ENCODE data around the gene ZACN. TPM values are rescaled to one million over a fixed set of nuclear protein-coding genes. Genes with fewer than 3 reads are reported as not detected.

Gene ZACN
- total RNA-seq, 1 donor from 2014 or later: not detected

DNA sequence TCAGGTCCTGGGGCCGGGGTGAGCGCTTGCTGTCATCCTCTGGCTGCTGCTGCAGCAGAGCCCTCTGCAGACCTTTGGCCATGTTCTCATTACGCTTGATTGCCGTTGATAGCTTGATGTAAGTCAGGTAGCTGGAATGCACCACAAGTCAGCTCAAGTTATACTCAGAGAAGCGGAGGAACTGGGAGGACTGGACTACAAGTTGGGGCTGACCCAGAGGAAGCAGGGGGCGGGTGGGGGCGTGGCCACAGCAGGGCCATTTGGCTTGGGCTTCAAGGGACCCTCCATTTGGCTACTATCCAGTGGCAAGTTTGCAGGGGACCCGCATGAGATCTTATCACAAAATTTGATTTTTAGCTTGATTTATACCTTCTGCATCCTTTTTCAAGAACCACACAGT, 32.9 kb upstream of the ZACN start:
- ATAC-seq (no peak), DNase-seq (no peak)
- Histone ChIP-seq H3K27ac (no peak overlapping the region), H3K4me1 (peaks cover 24% of the 10 kb centered on the region), H3K9me3 (no peaks in the 10 kb centered on the region), H3K36me3 (peaks cover 100% of the 10 kb centered on the region), H3K27me3 (ENCODE audit: low read depth) (no peaks in the 10 kb centered on the region), H3K4me3 (no peak overlapping the region)
- TF ChIP-seq, protein P1, sequence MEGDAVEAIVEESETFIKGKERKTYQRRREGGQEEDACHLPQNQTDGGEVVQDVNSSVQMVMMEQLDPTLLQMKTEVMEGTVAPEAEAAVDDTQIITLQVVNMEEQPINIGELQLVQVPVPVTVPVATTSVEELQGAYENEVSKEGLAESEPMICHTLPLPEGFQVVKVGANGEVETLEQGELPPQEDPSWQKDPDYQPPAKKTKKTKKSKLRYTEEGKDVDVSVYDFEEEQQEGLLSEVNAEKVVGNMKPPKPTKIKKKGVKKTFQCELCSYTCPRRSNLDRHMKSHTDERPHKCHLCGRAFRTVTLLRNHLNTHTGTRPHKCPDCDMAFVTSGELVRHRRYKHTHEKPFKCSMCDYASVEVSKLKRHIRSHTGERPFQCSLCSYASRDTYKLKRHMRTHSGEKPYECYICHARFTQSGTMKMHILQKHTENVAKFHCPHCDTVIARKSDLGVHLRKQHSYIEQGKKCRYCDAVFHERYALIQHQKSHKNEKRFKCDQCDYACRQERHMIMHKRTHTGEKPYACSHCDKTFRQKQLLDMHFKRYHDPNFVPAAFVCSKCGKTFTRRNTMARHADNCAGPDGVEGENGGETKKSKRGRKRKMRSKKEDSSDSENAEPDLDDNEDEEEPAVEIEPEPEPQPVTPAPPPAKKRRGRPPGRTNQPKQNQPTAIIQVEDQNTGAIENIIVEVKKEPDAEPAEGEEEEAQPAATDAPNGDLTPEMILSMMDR (IDR thresholded peaks at IDR 0.05): no peak
- intact Hi-C loops (cut with DNase I): no loop called here

GRCh38 chr17:76048025-76048605, 30.9 kb upstream of the ZACN start:
- peaks cover 29% of the 10 kb centered on the region for H3K4me1 ChIP-seq
- DNase-seq (no peak), ATAC-seq (no peak)
- intact Hi-C loops (cut with DNase I): no loop called here
- TF ChIP-seq, protein P1 (IDR thresholded peaks at IDR 0.05): no peak
- H3K9me3 ChIP-seq: no peaks in the 10 kb centered on the region
- H3K36me3 ChIP-seq: peaks cover 99% of the 10 kb centered on the region
- H3K4me3 ChIP-seq: no peak overlapping the region
- H3K27ac ChIP-seq: no peak overlapping the region
- H3K27me3 ChIP-seq (ENCODE audit: low read depth): no peaks in the 10 kb centered on the region

DNA sequence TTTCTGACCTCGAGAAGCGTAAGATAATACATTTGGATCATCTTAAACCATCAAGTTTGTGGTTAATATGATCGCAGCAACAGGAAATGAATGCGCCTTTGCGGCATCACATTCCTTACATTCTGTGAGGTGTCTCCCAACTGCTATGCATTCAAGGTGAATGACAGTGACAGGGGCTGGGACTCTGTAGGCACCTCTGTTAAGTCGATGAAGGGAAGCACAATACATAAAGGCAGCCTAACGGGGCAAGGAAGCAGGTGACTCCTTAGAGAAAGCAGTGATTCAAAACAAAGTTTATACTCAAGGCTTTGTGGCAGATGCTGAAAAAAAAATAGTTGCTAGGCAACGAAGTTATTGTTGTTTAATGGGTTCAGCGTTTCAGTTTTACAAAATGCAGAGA, 30.3 kb upstream of the ZACN start:
- H3K9me3 ChIP-seq: no peaks in the 10 kb centered on the region
- peaks cover 99% of the 10 kb centered on the region for H3K36me3 ChIP-seq
- intact Hi-C loops (cut with DNase I): no loop called here

DNA sequence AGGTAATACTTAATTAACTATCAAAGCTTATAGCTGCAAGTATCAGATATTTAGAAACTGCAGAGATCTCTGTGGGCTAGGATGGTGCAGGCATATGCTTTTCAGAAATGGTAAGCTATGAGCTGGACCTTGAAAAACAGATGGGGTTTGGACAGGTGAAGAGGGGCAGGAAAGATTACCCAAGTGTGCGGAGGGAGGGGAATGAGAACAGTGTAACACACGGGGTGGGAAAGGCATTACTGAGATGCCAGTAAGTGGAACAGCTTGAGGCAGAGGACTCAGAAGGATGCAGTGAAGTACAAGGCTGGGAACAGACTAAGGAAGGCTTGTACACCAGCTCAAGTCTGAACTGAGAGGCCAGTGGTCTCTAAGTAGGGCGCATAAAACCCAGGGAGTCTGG, 29.7 kb upstream of the ZACN start:
- Histone ChIP-seq H3K4me3 (no peak overlapping the region), H3K27me3 (ENCODE audit: low read depth) (no peaks in the 10 kb centered on the region), H3K4me1 (peaks cover 29% of the 10 kb centered on the region), H3K36me3 (peaks cover 99% of the 10 kb centered on the region), H3K27ac (peak overlapping the region; percentile 75), H3K9me3 (no peaks in the 10 kb centered on the region)
- intact Hi-C loops (cut with DNase I): no loop called here
- ATAC-seq (no peak), DNase-seq (no peak)
- TF ChIP-seq, protein P1 (IDR thresholded peaks at IDR 0.05): no peak

More for the DNA sequence above, 30.3 kb upstream of the ZACN start:
- TF ChIP-seq, protein P1 (IDR thresholded peaks at IDR 0.05): no peak
- Histone ChIP-seq H3K4me1 (peaks cover 29% of the 10 kb centered on the region), H3K27ac (no peak overlapping the region), H3K27me3 (ENCODE audit: low read depth) (no peaks in the 10 kb centered on the region), H3K4me3 (no peak overlapping the region)
- ATAC-seq (no peak), DNase-seq (no peak)

DNA sequence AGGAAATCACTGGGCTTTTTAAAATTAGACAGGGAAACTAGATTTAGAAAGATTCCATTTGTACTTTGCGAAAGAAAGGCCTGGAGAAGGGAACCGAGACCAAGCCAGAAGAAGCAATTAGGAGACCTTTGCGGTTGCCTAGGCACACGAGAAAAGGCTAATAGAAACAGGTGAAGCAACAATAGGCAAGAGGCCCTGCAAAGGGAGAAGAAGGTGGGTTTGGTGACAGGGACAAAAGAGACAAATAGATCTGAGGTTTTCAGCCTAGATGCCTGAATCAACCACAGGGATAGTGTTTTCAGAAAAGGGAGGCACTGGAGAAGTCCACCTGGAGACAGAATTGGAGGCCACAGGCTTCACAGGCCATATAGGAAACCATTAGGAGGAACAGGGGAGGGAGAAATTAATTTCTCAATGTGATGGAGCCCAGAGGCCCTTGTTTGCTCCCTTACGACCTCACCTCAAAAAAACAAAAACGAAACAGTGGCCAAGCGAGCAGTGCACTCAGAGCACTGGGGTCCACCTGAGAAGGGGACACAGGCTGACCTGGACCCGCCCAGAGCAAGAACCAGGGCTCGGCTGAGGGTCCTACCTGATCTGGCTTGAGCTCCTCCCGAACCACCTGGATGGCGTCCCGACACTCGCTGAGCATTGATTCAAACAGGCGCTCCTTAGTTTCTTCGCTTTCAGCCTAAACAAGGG, 29.0 kb upstream of the ZACN start:
- ATAC-seq (no peak), DNase-seq (no peak)
- Histone ChIP-seq H3K36me3 (peaks cover 99% of the 10 kb centered on the region), H3K4me3 (no peak overlapping the region), H3K4me1 (peaks cover 35% of the 10 kb centered on the region), H3K27ac (peak overlapping the region; percentile 75), H3K27me3 (ENCODE audit: low read depth) (no peaks in the 10 kb centered on the region), H3K9me3 (no peaks in the 10 kb centered on the region)
- intact Hi-C loops (cut with DNase I): no loop called here
- TF ChIP-seq, protein P1 (IDR thresholded peaks at IDR 0.05): no peak

Measured in lower lobe of right lung (tissue), 2 donors.